ENCODE measurements around the gene ZSWIM6. TPM values are rescaled to one million over a fixed set of nuclear protein-coding genes. Genes with fewer than 3 reads are reported as not detected.
A peak's percentile ranks its signal among the peaks of the same experiment; 100 is the strongest.

Gene ZSWIM6
- total RNA-seq, 6 experiments from 2014 or later, result 2.8 to 7.2 (median 4.1) TPM

DNA sequence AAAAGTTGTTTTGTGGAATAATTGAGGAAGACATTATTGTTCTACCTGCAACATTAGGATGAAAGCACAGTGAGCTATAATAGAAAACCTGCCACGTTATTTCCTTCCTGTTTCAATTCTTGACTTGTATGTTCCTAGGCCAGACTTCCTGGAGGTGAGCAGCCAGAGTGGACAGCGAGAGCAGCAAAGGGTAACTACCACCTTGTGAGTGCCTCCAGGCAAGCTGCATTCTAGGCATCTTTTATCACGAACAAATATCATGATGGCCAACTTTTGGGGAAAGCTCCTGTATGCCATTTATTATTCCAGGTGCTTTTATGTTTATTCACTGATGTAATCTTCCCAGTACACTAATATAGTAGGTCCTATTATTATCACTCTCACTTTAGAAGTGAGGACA lies 34.0 kb upstream of the ZSWIM6 start:
- 51% methylated on average over 2 of the region's 3 CpGs for WGBS (ENCODE audit: insufficient coverage, low coverage, low lambda C conversion rate, missing lambda C conversion rate)
- H3K36me3 ChIP-seq, result no peaks in the 10 kb centered on the region
- DNase-seq (no peak), ATAC-seq (no peak)
- intact Hi-C loops (cut with DNase I), result no loop called here
- TF ChIP-seq CTCF (IDR thresholded peaks at IDR 0.05) (no peak), POLR2A (IDR thresholded peaks at IDR 0.05) (no peak)
- peaks cover 0 to 6% (median 0%) of the 10 kb centered on the region in 4 donors for H3K4me1 ChIP-seq
- no peak overlapping the region for H3K4me3 ChIP-seq
- H3K27ac ChIP-seq, result no peak overlapping the region
- no peaks in the 10 kb centered on the region for H3K27me3 ChIP-seq
- H3K9me3 ChIP-seq, result no peaks in the 10 kb centered on the region

DNA sequence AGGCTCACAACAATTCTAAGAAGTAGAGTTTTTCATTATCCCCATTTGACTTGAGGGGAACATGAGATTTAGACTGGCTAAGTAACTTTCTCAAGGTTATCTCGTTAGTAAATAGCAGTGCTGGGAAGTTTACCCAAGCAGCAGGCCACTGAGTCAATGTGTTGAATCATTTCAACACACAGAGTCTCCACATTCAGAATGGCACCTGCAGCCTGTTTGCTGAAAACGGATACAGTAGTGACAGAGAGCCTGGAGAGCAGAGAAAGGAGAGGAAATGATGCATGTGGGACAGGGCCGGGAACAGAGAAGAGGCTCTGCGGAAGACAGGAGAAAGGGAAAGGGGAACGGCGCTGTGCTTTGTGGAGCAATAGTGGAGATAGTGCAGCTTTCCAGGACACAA lies 33.5 kb upstream of the ZSWIM6 start:
- H3K27me3 ChIP-seq, result no peaks in the 10 kb centered on the region
- DNase-seq (no peak), ATAC-seq (peak in 2 of 4 donors; percentile 21 to 42)
- 56% methylated on average over 6 of the region's 6 CpGs for WGBS (ENCODE audit: insufficient coverage, low coverage, low lambda C conversion rate, missing lambda C conversion rate)
- H3K27ac ChIP-seq, result no peak overlapping the region
- H3K9me3 ChIP-seq, result no peaks in the 10 kb centered on the region
- TF ChIP-seq POLR2A (IDR thresholded peaks at IDR 0.05) (no peak), CTCF (IDR thresholded peaks at IDR 0.05) (no peak)
- H3K4me1 ChIP-seq, result peaks cover 0 to 6% (median 0%) of the 10 kb centered on the region in 4 donors
- no peaks in the 10 kb centered on the region for H3K36me3 ChIP-seq
- H3K4me3 ChIP-seq, result no peak overlapping the region
- intact Hi-C loops (cut with DNase I), result no loop called here

GRCh38 chr5:61299261-61299681 lies 32.8 kb upstream of the ZSWIM6 start:
- intact Hi-C loops (cut with DNase I), result no loop called here
- H3K27me3 ChIP-seq, result no peaks in the 10 kb centered on the region
- H3K4me1 ChIP-seq, result peaks cover 0 to 6% (median 0%) of the 10 kb centered on the region in 4 donors
- no peaks in the 10 kb centered on the region for H3K9me3 ChIP-seq
- H3K4me3 ChIP-seq, result no peak overlapping the region
- no peaks in the 10 kb centered on the region for H3K36me3 ChIP-seq
- no peak for DNase-seq
- no peak overlapping the region for H3K27ac ChIP-seq
- ATAC-seq, result no peak
- WGBS (ENCODE audit: insufficient coverage, low coverage, low lambda C conversion rate, missing lambda C conversion rate), result 79% methylated on average over 5 of the region's 5 CpGs
- TF ChIP-seq CTCF (IDR thresholded peaks at IDR 0.05) (no peak), POLR2A (IDR thresholded peaks at IDR 0.05) (no peak)

DNA sequence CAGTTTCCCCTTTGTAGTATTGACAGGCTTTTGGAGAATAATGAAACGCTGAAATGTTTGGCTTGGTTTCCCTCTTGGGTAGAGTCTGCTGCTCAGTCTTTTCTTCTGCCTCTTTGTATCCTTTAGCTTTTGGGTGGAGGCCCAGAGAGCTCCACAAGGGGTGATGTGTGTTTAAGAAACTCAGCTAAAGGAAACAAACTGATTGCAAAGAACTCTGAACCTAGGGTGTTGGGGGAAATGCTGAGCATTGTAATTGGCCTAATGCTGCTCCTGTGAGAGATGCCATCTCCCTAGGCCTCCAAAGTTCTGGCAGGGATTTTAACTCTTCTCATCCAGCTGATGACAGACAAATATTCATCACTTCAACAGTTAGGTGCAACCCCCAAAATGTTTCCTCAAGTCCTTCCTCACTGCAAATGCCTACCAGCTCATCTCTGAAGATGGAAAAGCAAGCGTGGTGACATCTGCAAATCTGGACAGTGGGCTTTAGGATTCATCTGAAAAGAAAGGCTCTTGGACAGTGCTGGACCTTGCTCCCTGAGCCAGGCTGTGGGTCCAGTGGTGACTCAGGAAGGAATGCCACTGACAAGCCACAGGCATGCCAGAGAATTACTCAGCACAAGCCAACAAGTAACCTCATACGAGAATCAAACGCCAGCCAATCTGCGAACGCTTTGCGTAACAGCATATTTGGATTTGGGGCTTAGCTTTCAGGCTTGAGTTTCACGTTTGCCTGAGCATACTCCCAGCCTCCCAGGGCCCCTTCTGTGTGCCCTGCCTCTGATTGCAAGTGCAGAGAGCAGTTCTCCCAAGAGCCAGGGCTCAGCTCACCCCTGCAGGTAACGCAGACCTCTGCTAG lies 30.5 kb upstream of the ZSWIM6 start:
- Histone ChIP-seq H3K27ac (peak overlapping the region in 1 of 3 donors; percentile 10), H3K9me3 (no peaks in the 10 kb centered on the region), H3K36me3 (no peaks in the 10 kb centered on the region), H3K27me3 (no peaks in the 10 kb centered on the region), H3K4me3 (no peak overlapping the region), H3K4me1 (peaks cover 0 to 6% (median 0%) of the 10 kb centered on the region in 4 donors)
- 57% methylated on average over 3 of the region's 9 CpGs for WGBS (ENCODE audit: insufficient coverage, low coverage, low lambda C conversion rate, missing lambda C conversion rate)
- intact Hi-C loops (cut with DNase I), result no loop called here
- ATAC-seq (peak; percentile 86 to 97 (median 92)), DNase-seq (peak; percentile 61 to 81 (median 72))
- TF ChIP-seq POLR2A (IDR thresholded peaks at IDR 0.05), result no peak
- TF ChIP-seq CTCF (IDR thresholded peaks at IDR 0.05), result no peak
